A549 (cell line): ENCODE data around the gene HMOX1. TPM values are rescaled to one million over a fixed set of nuclear protein-coding genes. Genes with fewer than 3 reads are reported as not detected.
"Not testable (repeated sequence)": the region's sequence is repeated elsewhere in the genome, so short reads cannot be mapped to it uniquely, and the experiment has no call there.

Source experiments
- ATAC-seq, 2 experiments: fragments of 200-7000 bp in 1 of 2; fragments of >200 bp in 1 of 2; cut with Nextera tagmentation in 1 of 2; cut with Tn5 transposase in 1 of 2; 3 replicates each; pipeline versions ENCODE4 v1.8.0 to v1.9.1; 2018 to 2020; ENCODE audit warnings: mild to moderate bottlenecking in 1 of 2, moderate library complexity in 1 of 2
- CTCF ChIA-PET: fragments of 300-600 bp; sonication (Branson Sonifier 250); formaldehyde crosslinking; extraction: SDS; loops from one replicate; lab custom pipeline; 2021; ENCODE audit warnings: antibody characterized with exemption, inconsistent platforms; lab: Yijun Ruan, JAX
- POLR2A ChIA-PET: fragments of 350-600 bp; formaldehyde crosslinking; extraction: SDS; loops from one replicate; lab custom pipeline; 2021; ENCODE audit warnings: antibody characterized with exemption, inconsistent platforms; lab: Yijun Ruan, JAX
- DNase-seq, 2 experiments: peaks; one replicate each; pipeline versions ENCODE4 v3.0.0 to v3.0.0-alpha.2; 2011 to 2016; ENCODE audit warnings: low read depth in 1 of 2, low spot score in 1 of 2
- FAIRE-seq: peaks from 2 replicates; lab custom pipeline; 2011; peaks lifted over from hg19 to GRCh38; lab: Jason Lieb, UNC
- H3K27ac ChIP-seq, 2 experiments: fragments of >200 bp; sonication (Bioruptor Twin); formaldehyde crosslinking; 3 replicates each; pipeline ENCODE4 v1.5.1; 2016 to 2017
- H3K4me1 ChIP-seq: fragments of >200 bp; sonication (Bioruptor Twin); formaldehyde crosslinking; 3 replicates; pipeline ENCODE4 v1.6.1; 2016
- H3K4me2 ChIP-seq: fragments of >200 bp; sonication (Bioruptor Twin); formaldehyde crosslinking; 3 replicates; pipeline ENCODE4 v1.6.1; 2016
- H3K4me3 ChIP-seq: fragments of >200 bp; sonication (Bioruptor Twin); formaldehyde crosslinking; 3 replicates; pipeline ENCODE4 v1.5.1; 2016
- H3K9me3 ChIP-seq: fragments of >200 bp; sonication (Bioruptor Twin); formaldehyde crosslinking; 3 replicates; pipeline ENCODE4 v1.6.1; 2016
- BHLHE40 ChIP-seq: IDR thresholded peaks from 2 replicates; pipeline ENCODE4 v1.6.1; 2012; ENCODE audit warnings: low read depth, low read length, inconsistent platforms
- CBX8 ChIP-seq: fragments of 200-600 bp; sonication (generic); IDR thresholded peaks from 2 replicates; pipeline ENCODE4 v1.6.1; 2016
- CEBPB ChIP-seq, 2 experiments: fragments of >200 bp in 1 of 2; sonication (Bioruptor Twin) in 1 of 2; formaldehyde crosslinking in 1 of 2; IDR thresholded peaks; 2 replicates each; pipeline ENCODE4 v1.6.1; 2012 to 2016
- ESRRA ChIP-seq: fragments of 150-350 bp; IDR thresholded peaks from 2 replicates; pipeline ENCODE4 v1.6.1; 2014; ENCODE audit warnings: mild to moderate bottlenecking, low read length, borderline replicate concordance
- HDAC2 ChIP-seq: fragments of 200-600 bp; sonication (generic); IDR thresholded peaks from 2 replicates; pipeline ENCODE4 v1.6.1; 2016
- HEYL ChIP-seq: fragments of 250-450 bp; sonication (Bioruptor Pico); IDR thresholded peaks from 2 replicates; pipeline ENCODE4 v1.8.0; 2021; ENCODE audit warnings: mild to moderate bottlenecking, moderate library complexity
- HOXB5 ChIP-seq: fragments of 250-450 bp; sonication (Bioruptor Pico); IDR thresholded peaks from 2 replicates; pipeline ENCODE4 v1.5.0; 2020; ENCODE audit warnings: mild to moderate bottlenecking, moderate library complexity
- JUN ChIP-seq, 2 experiments: fragments of >200 bp; sonication (Bioruptor Twin); formaldehyde crosslinking; IDR thresholded peaks; 2 replicates in 1 of 2; 3 replicates in 1 of 2; pipeline ENCODE4 v1.6.1; 2016 to 2017
- MAZ ChIP-seq: fragments of 150-350 bp; IDR thresholded peaks from 2 replicates; pipeline ENCODE4 v1.6.1; 2014; ENCODE audit warnings: antibody characterized with exemption, low read depth, low read length, borderline replicate concordance
- NPAS2 ChIP-seq: fragments of 250-450 bp; sonication (Bioruptor Pico); IDR thresholded peaks from 2 replicates; pipeline ENCODE4 v1.8.0; 2022; ENCODE audit warnings: mild to moderate bottlenecking, moderate library complexity, borderline replicate concordance
- NR3C1 ChIP-seq: fragments of >200 bp; sonication (Bioruptor Twin); formaldehyde crosslinking; IDR thresholded peaks from 3 replicates; pipeline ENCODE4 v1.6.1; 2017
- POLR2A ChIP-seq: IDR thresholded peaks from 2 replicates; pipeline ENCODE4 v1.6.1; 2012; ENCODE audit warnings: mild to moderate bottlenecking, low read length
- POLR2AphosphoS2 ChIP-seq: conservative IDR thresholded peaks from 2 replicates; pipeline ENCODE4 v1.6.1; 2012; ENCODE audit warnings: low read length, improper control_type of control experiment, inconsistent platforms
- RARB ChIP-seq: fragments of 250-450 bp; sonication (Bioruptor Pico); IDR thresholded peaks from 2 replicates; pipeline ENCODE4 v1.8.0; 2021; ENCODE audit warnings: mild to moderate bottlenecking, moderate library complexity
- RNF2 ChIP-seq: fragments of 200-600 bp; sonication (generic); IDR thresholded peaks from 2 replicates; pipeline ENCODE4 v1.6.1; 2016; ENCODE audit warnings: low read depth, mild to moderate bottlenecking, antibody characterized with exemption, moderate library complexity, borderline replicate concordance
- TFCP2L1 ChIP-seq: fragments of 250-450 bp; sonication (Bioruptor Pico); IDR thresholded peaks from 2 replicates; pipeline ENCODE4 v1.5.0; 2021; ENCODE audit warnings: mild to moderate bottlenecking
- TP53 ChIP-seq: fragments of 250-450 bp; sonication (Bioruptor Pico); IDR thresholded peaks from 2 replicates; pipeline ENCODE4 v1.5.0; 2021; ENCODE audit warnings: mild to moderate bottlenecking, moderate library complexity
- ZC3H11A ChIP-seq: fragments of 450-650 bp; IDR thresholded peaks from 2 replicates; pipeline ENCODE4 v1.6.1; 2014; ENCODE audit warnings: antibody characterized with exemption, mild to moderate bottlenecking
- ZFP36 ChIP-seq: fragments of 450-650 bp; IDR thresholded peaks from 2 replicates; pipeline ENCODE4 v1.6.1; 2014; ENCODE audit warnings: borderline replicate concordance; ENCODE audit not compliant: partially characterized antibody
- ZNF302 ChIP-seq: fragments of 250-450 bp; sonication (Bioruptor Pico); IDR thresholded peaks from 2 replicates; pipeline ENCODE4 v1.9.0; 2021; ENCODE audit warnings: inconsistent platforms, mild to moderate bottlenecking, moderate library complexity
- WGBS: methylation state at CpG from one replicate; pipeline ENCODE4 v1.1.6; 2017; ENCODE audit errors: missing lambda C conversion rate; 5-methylcytosine and 5-hydroxymethylcytosine counted together
- polyA plus RNA-seq, 4 experiments: library from polyadenylated mRNA; depleted of rRNA in 3 of 4; stranded (reverse); fragments of >200 nt; fragmentation: RNase III in 1 of 4; extraction: RNeasy Plus Mini Kit Qiagen cat#74134 plus additional on column Dnase treatment in 1 of 4; gene quantifications; 2 replicates in 3 of 4; 3 replicates in 1 of 4; pipeline ENCODE4 v1.2.3, GENCODE V29; 2011 to 2017
- TF ChIP-seq, protein P1 (sequence below): fragments of >200 bp; sonication (Bioruptor Twin); formaldehyde crosslinking; IDR thresholded peaks from 3 replicates; pipeline ENCODE4 v1.6.1; 2016

Gene HMOX1
- polyA plus RNA-seq, 2 of the 4 experiments (the other 2 are of a cell fraction), result 97.7 to 506 TPM

DNA sequence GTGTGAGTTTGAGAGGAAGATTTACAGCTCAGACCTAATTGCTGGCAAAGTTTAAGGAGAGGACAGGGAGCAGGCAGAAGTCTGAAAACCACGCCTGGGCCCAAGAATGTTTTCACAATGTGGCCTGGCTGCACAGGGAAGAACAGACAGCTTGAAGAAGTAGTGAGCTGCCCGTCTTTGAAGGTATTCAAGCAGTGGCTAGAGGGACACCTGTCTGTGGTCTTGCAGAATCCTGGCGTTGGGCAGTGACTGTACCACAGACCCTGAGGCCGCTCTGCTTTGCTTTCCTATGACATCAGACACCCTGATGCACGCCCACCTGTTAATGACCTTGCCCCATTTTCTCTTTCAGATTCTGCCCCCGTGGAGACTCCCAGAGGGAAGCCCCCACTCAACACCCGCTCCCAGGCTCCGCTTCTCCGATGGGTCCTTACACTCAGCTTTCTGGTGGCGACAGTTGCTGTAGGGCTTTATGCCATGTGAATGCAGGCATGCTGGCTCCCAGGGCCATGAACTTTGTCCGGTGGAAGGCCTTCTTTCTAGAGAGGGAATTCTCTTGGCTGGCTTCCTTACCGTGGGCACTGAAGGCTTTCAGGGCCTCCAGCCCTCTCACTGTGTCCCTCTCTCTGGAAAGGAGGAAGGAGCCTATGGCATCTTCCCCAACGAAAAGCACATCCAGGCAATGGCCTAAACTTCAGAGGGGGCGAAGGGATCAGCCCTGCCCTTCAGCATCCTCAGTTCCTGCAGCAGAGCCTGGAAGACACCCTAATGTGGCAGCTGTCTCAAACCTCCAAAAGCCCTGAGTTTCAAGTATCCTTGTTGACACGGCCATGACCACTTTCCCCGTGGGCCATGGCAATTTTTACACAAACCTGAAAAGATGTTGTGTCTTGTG, 12.5 kb downstream of the HMOX1 start:
- 82% methylated on average over 16 of the region's 16 CpGs for WGBS
- CTCF ChIA-PET, result no interaction called here
- ATAC-seq, result no peak
- Histone ChIP-seq H3K4me2 (no peak overlapping the region), H3K27ac (peak overlapping the region; percentile 28 to 95; a peak in 3 of 6 replicates), H3K9me3 (no peaks in the 10 kb centered on the region), H3K4me1 (peaks cover 74% of the 10 kb centered on the region), H3K4me3 (no peak overlapping the region)
- TF ChIP-seq TFCP2L1 (CRISPR knock-in tag) (no peak), ZFP36 (peak; percentile 21)
- DNase-seq, result no peak
- POLR2A ChIA-PET, result interaction anchor here (0.5 to 1.8 kb wide), 3 partner anchors 8 to 35 kb away, joined by 3 to 5 read pairs (median 3); partner anchors contain the start of gene HMOX1
- FAIRE-seq, result no peak

DNA sequence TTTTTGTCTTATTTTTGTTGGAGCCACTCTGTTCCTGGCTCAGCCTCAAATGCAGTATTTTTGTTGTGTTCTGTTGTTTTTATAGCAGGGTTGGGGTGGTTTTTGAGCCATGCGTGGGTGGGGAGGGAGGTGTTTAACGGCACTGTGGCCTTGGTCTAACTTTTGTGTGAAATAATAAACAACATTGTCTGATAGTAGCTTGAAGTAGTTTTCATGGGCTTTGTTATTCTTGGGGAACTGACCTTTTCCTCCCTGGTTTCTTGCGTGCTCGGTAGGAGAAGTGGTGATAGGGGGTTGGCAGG, 13.1 kb downstream of the HMOX1 start:
- H3K27ac ChIP-seq, result peak overlapping the region; percentile 28 to 95; a peak in 3 of 6 replicates
- ATAC-seq, result no peak
- peaks cover 76% of the 10 kb centered on the region for H3K4me1 ChIP-seq
- no peak overlapping the region for H3K4me3 ChIP-seq
- ChIA-PET POLR2A (interaction anchor here (0.8 to 1.5 kb wide), 2 partner anchors 12 to 36 kb away, joined by 3 read pairs; no protein-coding TSS in a partner anchor), CTCF (interaction anchor here (0.6 kb wide), 1 partner anchor 15 kb away, joined by 3 read pairs; no protein-coding TSS in a partner anchor)
- 68% methylated on average over 4 of the region's 4 CpGs for WGBS
- TF ChIP-seq, protein P1, sequence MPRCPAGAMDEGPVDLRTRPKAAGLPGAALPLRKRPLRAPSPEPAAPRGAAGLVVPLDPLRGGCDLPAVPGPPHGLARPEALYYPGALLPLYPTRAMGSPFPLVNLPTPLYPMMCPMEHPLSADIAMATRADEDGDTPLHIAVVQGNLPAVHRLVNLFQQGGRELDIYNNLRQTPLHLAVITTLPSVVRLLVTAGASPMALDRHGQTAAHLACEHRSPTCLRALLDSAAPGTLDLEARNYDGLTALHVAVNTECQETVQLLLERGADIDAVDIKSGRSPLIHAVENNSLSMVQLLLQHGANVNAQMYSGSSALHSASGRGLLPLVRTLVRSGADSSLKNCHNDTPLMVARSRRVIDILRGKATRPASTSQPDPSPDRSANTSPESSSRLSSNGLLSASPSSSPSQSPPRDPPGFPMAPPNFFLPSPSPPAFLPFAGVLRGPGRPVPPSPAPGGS, result no peak
- no peak for TF ChIP-seq BHLHE40
- TF ChIP-seq CEBPB (IDR thresholded peaks at IDR 0.05), result no peak
- TF ChIP-seq POLR2A, result no peak
- TF ChIP-seq CBX8, result no peak
- no peak for TF ChIP-seq ZNF302 (CRISPR knock-in tag)
- no peak for TF ChIP-seq ESRRA
- TF ChIP-seq MAZ, result no peak
- no peak for TF ChIP-seq TP53 (CRISPR knock-in tag)
- TF ChIP-seq HDAC2, result no peak
- TF ChIP-seq HEYL (CRISPR knock-in tag), result no peak
- FAIRE-seq, result no peak
- no peaks in the 10 kb centered on the region for H3K9me3 ChIP-seq
- no peak for DNase-seq
- H3K4me2 ChIP-seq, result no peak overlapping the region

DNA sequence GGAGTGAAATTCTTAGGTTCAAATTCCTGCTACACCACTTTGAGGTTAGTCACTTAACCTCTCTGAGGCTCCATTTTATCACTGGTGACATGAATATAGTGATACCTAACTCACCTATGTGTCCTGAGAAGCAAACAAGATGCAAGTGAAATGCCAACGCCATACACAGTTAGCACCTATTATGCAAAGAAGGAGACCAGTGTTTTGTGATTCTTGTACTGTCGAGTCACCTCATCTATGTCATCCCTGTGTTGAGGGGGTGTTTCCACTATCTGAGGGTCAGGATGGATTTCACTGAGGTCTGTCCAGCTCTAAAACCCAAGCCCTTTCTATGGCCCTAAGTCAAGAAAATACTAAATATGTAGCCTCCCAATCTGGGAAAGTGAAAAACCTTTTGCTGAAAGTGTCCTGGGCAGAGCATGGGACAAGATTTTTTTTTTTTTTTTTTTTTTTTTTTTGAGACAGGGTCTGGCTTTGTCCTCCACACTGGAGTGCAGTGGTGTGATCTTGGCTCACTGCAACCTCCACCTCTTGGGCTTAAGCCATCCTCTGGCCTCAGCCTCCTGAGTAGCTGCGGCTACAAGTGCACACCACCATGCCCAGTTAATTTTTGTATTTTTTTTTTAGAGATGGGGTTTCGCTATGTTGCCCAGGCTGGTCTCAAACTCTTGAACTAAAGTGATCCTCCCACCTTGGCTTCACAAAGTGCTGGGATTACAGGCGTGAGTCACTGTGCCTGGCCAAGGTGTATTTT, 14.1 kb downstream of the HMOX1 start:
- TF ChIP-seq, protein P1, result no peak
- TF ChIP-seq HOXB5 (CRISPR knock-in tag), result no peak
- no peak for TF ChIP-seq NR3C1
- TF ChIP-seq POLR2AphosphoS2, result 0 out of 2 replicates have a peak, but pooled peaks have one; percentile 24
- no peak for TF ChIP-seq ZC3H11A
- no peak for TF ChIP-seq MAZ
- TF ChIP-seq JUN (IDR thresholded peaks at IDR 0.05), result peak in 1 of 2 experiments; percentile 67; a peak in 2 of 5 replicates
- TF ChIP-seq RARB (CRISPR knock-in tag), result peak; percentile 68; the same call in 1 of the 2 replicates
- TF ChIP-seq TFCP2L1 (CRISPR knock-in tag), result 0 out of 2 replicates have a peak, but pooled peaks have one; percentile 12
- no peak for TF ChIP-seq POLR2A
- TF ChIP-seq NPAS2, result no peak
- no peak for TF ChIP-seq RNF2
- DNase-seq, result no peak
- 62% methylated on average over 5 of the region's 5 CpGs for WGBS
- FAIRE-seq, result no peak
- Histone ChIP-seq H3K4me1 (peaks cover 74% of the 10 kb centered on the region), H3K9me3 (no peaks in the 10 kb centered on the region), H3K27ac (peak overlapping the region; percentile 7 to 95; a peak in 5 of 6 replicates), H3K4me2 (no peak overlapping the region), H3K4me3 (no peak overlapping the region)
- ATAC-seq, result peak in 1 of 2 experiments; percentile 14; a peak in 1 of 6 replicates
- ChIA-PET CTCF (interaction anchor here (1.0 to 1.7 kb wide), 2 partner anchors 44 to 46 kb away, joined by 3 to 5 read pairs; no protein-coding TSS in a partner anchor), POLR2A (interaction anchor here (1.5 kb wide), 1 partner anchor 13 kb away, joined by 3 read pairs; no protein-coding TSS in a partner anchor)

DNA sequence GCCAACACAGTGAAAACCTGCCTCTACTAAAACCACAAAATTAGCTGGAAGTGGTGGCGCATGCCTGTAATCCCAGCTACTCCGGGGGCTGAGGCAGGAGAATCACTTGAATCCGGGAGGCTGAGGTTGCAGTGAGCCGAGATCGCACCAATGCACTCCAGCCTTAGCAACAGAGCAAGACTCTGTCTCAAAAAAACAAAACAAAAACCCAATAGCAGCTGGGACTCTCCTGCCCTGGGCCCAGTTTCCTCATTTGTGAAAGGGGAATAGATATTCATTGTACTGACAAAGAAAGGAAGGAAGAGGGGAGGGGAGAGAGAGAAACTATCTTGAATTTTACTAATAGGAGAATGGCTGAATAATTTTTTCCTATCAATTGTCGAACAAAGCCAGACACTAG, 15.7 kb downstream of the HMOX1 start:
- POLR2A ChIA-PET, result interaction anchor here (0.7 to 0.8 kb wide), 2 partner anchors 20 to 43 kb away, joined by 3 read pairs; no protein-coding TSS in a partner anchor
- CTCF ChIA-PET, result interaction anchor here (0.9 to 2.2 kb wide), 3 partner anchors 16 to 46 kb away, joined by 3 to 7 read pairs (median 5); partner anchors contain the start of gene HMOX1
- H3K4me2 ChIP-seq, result peak overlapping the region; percentile 64
- WGBS, result 88% methylated on average over 6 of the region's 6 CpGs
- not testable (repeated sequence) for H3K9me3 ChIP-seq, DNase-seq, FAIRE-seq, H3K4me3 ChIP-seq
- H3K4me1 ChIP-seq, result peaks cover 73% of the 10 kb centered on the region
- H3K27ac ChIP-seq, result peak overlapping the region; percentile 77 to 95
- peak in 1 of 2 experiments; percentile 1; a peak in 2 of 6 replicates for ATAC-seq
